Measurements from ENCODE around the gene SPSB2.
"Not testable (repeated sequence)": the region's sequence is repeated elsewhere in the genome, so short reads cannot be mapped to it uniquely, and the experiment has no call there.

Gene SPSB2

GRCh38 chr12:6887460-6887859, 14.4 kb upstream of the SPSB2 start:
- Histone ChIP-seq H3K79me2 (ENCODE audit: insufficient read depth, low read depth) (no peaks in the 10 kb centered on the region), H3K4me2 (no peak overlapping the region), H2AFZ (ENCODE audit: low read depth) (no peak overlapping the region), H3K27ac (no peak overlapping the region), H3K27me3 (ENCODE audit: insufficient read depth, low read depth) (no peaks in the 10 kb centered on the region), H4K20me1 (ENCODE audit: insufficient read depth) (no peaks in the 10 kb centered on the region), H3K4me3 (IDR thresholded peaks at IDR 0.05; ENCODE audit: insufficient read depth, low read depth, low read length) (no peak overlapping the region), H3K9ac (no peak overlapping the region), H3K36me3 (ENCODE audit: insufficient read depth) (no peaks in the 10 kb centered on the region), H3K4me1 (ENCODE audit: low read depth, poor library complexity, severe bottlenecking) (peaks cover 38% of the 10 kb centered on the region)
- TF ChIP-seq CTCF (conservative IDR thresholded peaks at IDR 0.05; ENCODE audit: low read depth, low read length) = no peak

- not testable (repeated sequence) for H3K27ac ChIP-seq; H2AFZ ChIP-seq (ENCODE audit: low read depth); H3K9ac ChIP-seq; H3K4me2 ChIP-seq; H4K20me1 ChIP-seq (ENCODE audit: insufficient read depth); H3K27me3 ChIP-seq (ENCODE audit: insufficient read depth, low read depth); H3K79me2 ChIP-seq (ENCODE audit: insufficient read depth, low read depth); H3K36me3 ChIP-seq (ENCODE audit: insufficient read depth); H3K4me3 ChIP-seq (IDR thresholded peaks at IDR 0.05; ENCODE audit: insufficient read depth, low read depth, low read length)
- H3K4me1 ChIP-seq (ENCODE audit: low read depth, poor library complexity, severe bottlenecking) = peaks cover 29% of the 10 kb centered on the region
Observed at GRCh38 chr12:6886206-6886999, 13.3 kb upstream of the SPSB2 start.

DNA sequence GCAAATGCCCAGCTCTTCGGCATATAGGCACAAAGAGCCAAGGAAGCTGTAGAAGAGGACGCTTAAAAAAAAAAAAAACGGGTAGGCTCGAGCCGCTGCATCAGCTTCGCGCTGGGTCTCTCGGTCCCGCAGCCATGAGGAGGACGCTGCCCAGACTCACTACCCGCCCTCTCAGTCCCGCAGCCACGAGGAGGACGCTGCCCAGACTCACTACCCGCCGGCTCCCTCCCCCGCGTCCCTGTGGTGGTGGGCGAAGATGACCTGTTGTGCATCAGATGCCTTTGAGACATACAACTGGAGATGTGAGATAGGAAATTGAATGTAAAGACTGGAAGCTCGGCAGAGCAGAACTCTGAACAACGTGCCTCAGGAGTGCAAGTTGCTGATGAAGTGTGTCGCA, 11.4 kb upstream of the SPSB2 start:
- no peak for TF ChIP-seq CTCF (conservative IDR thresholded peaks at IDR 0.05; ENCODE audit: low read depth, low read length)
- no peak overlapping the region for H3K4me2 ChIP-seq
- H3K79me2 ChIP-seq (ENCODE audit: insufficient read depth, low read depth) = no peaks in the 10 kb centered on the region
- H3K4me3 ChIP-seq (IDR thresholded peaks at IDR 0.05; ENCODE audit: insufficient read depth, low read depth, low read length) = no peak overlapping the region
- peaks cover 18% of the 10 kb centered on the region for H3K4me1 ChIP-seq (ENCODE audit: low read depth, poor library complexity, severe bottlenecking)
- no peaks in the 10 kb centered on the region for H4K20me1 ChIP-seq (ENCODE audit: insufficient read depth)
- no peak overlapping the region for H2AFZ ChIP-seq (ENCODE audit: low read depth)
- H3K27me3 ChIP-seq (ENCODE audit: insufficient read depth, low read depth) = no peaks in the 10 kb centered on the region
- no peak overlapping the region for H3K9ac ChIP-seq
- H3K36me3 ChIP-seq (ENCODE audit: insufficient read depth) = no peaks in the 10 kb centered on the region
- H3K27ac ChIP-seq = no peak overlapping the region

GRCh38 chr12:6883683-6884082, 10.6 kb upstream of the SPSB2 start:
- peaks cover 14% of the 10 kb centered on the region for H3K4me1 ChIP-seq (ENCODE audit: low read depth, poor library complexity, severe bottlenecking)
- H3K36me3 ChIP-seq (ENCODE audit: insufficient read depth) = no peaks in the 10 kb centered on the region
- no peaks in the 10 kb centered on the region for H4K20me1 ChIP-seq (ENCODE audit: insufficient read depth)
- no peaks in the 10 kb centered on the region for H3K79me2 ChIP-seq (ENCODE audit: insufficient read depth, low read depth)
- no peak overlapping the region for H2AFZ ChIP-seq (ENCODE audit: low read depth)
- no peak overlapping the region for H3K4me2 ChIP-seq
- H3K27me3 ChIP-seq (ENCODE audit: insufficient read depth, low read depth) = no peaks in the 10 kb centered on the region
- H3K27ac ChIP-seq = no peak overlapping the region
- H3K4me3 ChIP-seq (IDR thresholded peaks at IDR 0.05; ENCODE audit: insufficient read depth, low read depth, low read length) = no peak overlapping the region
- no peak overlapping the region for H3K9ac ChIP-seq
- no peak for TF ChIP-seq CTCF (conservative IDR thresholded peaks at IDR 0.05; ENCODE audit: low read depth, low read length)

GRCh38 chr12:6883252-6883651, 10.1 kb upstream of the SPSB2 start:
- H3K4me1 ChIP-seq (ENCODE audit: low read depth, poor library complexity, severe bottlenecking) = peaks cover 9% of the 10 kb centered on the region
- no peak overlapping the region for H2AFZ ChIP-seq (ENCODE audit: low read depth)
- no peaks in the 10 kb centered on the region for H3K79me2 ChIP-seq (ENCODE audit: insufficient read depth, low read depth)
- no peak overlapping the region for H3K27ac ChIP-seq
- H3K4me2 ChIP-seq = no peak overlapping the region
- H3K27me3 ChIP-seq (ENCODE audit: insufficient read depth, low read depth) = no peaks in the 10 kb centered on the region
- H3K36me3 ChIP-seq (ENCODE audit: insufficient read depth) = no peaks in the 10 kb centered on the region
- H3K9ac ChIP-seq = no peak overlapping the region
- no peaks in the 10 kb centered on the region for H4K20me1 ChIP-seq (ENCODE audit: insufficient read depth)
- no peak for TF ChIP-seq CTCF (conservative IDR thresholded peaks at IDR 0.05; ENCODE audit: low read depth, low read length)
- no peak overlapping the region for H3K4me3 ChIP-seq (IDR thresholded peaks at IDR 0.05; ENCODE audit: insufficient read depth, low read depth, low read length)

DNA sequence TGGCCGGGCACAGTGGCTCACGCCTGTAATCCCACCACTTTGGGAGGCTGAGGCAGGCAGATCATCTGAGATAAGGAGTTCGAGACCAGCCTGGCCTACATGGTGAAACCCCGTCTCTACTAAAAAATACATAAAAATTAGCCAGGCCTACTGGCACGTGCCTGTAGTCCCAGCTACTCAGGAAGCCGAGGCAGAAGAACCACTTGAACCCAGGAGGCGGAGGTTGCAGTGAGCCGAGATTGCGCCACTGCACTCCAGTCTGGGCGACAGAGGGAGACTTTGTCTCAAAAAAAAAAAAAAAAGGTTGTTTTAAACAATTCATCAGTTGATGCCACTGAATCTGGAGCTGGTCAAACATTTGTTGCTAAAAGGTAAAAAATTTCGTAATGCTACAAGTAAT, 6.7 kb upstream of the SPSB2 start:
- H3K27me3 ChIP-seq (ENCODE audit: insufficient read depth, low read depth); H3K4me2 ChIP-seq; H2AFZ ChIP-seq (ENCODE audit: low read depth); H3K36me3 ChIP-seq (ENCODE audit: insufficient read depth); H3K27ac ChIP-seq; H3K79me2 ChIP-seq (ENCODE audit: insufficient read depth, low read depth); H3K9ac ChIP-seq; H4K20me1 ChIP-seq (ENCODE audit: insufficient read depth); H3K4me1 ChIP-seq (ENCODE audit: low read depth, poor library complexity, severe bottlenecking); H3K4me3 ChIP-seq (IDR thresholded peaks at IDR 0.05; ENCODE audit: insufficient read depth, low read depth, low read length): not testable (repeated sequence)

DNA sequence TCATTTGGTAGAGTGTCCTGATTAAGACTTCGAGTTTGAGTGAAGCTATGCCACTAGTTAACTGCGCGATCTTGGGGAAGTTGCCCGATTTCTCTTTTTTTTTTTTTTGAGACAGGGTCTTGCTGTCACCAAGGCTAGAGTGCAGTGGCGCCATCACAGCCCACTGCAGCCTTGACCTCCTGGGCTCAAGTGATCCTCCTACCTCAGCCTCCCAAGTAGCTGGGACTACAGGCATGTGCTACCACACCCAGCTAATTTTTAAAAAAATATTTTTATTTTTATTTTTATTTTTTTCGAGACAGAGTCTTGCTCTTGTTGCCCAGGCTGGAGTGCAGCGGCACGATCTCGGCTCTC, 889 bp upstream of the SPSB2 start:
- H3K36me3 ChIP-seq (ENCODE audit: insufficient read depth) = not testable (repeated sequence)

More for the DNA sequence above, 889 bp upstream of the SPSB2 start:
- H4K20me1 ChIP-seq (ENCODE audit: insufficient read depth); H3K79me2 ChIP-seq (ENCODE audit: insufficient read depth, low read depth); H3K4me3 ChIP-seq (IDR thresholded peaks at IDR 0.05; ENCODE audit: insufficient read depth, low read depth, low read length); H3K27me3 ChIP-seq (ENCODE audit: insufficient read depth, low read depth): not testable (repeated sequence)
- Histone ChIP-seq H3K4me2 (peak overlapping the region; percentile 49), H2AFZ (ENCODE audit: low read depth) (peak overlapping the region; percentile 78), H3K9ac (peak overlapping the region; percentile 26; the same call in 1 of the 2 replicates), H3K27ac (peak overlapping the region; percentile 9; the same call in 1 of the 2 replicates), H3K4me1 (ENCODE audit: low read depth, poor library complexity, severe bottlenecking) (peaks cover 42% of the 10 kb centered on the region)

All from KMS-11 (cell line).